ENCODE results near the gene PBX1. TPM values are rescaled to one million over a fixed set of nuclear protein-coding genes. Genes with fewer than 3 reads are reported as not detected.

The PBX1 gene
- total and polyA plus RNA-seq, 2 experiments from 2014 or later: 40.0 to 104 TPM

DNA sequence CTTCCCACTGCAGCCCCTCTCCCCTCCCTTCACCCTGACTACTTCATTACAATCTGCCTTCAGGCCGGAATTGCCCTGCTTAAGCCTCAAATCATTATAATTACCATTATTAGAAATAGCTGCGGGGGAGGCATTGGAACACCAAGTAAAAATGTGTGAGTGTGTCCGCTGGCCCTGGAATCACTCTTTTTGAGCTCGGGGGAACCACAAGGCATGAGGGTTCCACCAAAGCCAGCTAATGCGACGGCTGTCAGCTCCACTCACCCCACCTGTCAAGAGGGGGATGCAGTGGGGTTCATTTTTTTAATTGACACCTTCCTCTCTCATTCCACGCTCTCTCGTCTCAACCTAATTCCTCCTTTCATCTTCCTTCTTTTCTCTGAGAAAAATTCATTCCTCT lies 177.2 kb downstream of the PBX1 start (continued):
- TF ChIP-seq, protein P1, sequence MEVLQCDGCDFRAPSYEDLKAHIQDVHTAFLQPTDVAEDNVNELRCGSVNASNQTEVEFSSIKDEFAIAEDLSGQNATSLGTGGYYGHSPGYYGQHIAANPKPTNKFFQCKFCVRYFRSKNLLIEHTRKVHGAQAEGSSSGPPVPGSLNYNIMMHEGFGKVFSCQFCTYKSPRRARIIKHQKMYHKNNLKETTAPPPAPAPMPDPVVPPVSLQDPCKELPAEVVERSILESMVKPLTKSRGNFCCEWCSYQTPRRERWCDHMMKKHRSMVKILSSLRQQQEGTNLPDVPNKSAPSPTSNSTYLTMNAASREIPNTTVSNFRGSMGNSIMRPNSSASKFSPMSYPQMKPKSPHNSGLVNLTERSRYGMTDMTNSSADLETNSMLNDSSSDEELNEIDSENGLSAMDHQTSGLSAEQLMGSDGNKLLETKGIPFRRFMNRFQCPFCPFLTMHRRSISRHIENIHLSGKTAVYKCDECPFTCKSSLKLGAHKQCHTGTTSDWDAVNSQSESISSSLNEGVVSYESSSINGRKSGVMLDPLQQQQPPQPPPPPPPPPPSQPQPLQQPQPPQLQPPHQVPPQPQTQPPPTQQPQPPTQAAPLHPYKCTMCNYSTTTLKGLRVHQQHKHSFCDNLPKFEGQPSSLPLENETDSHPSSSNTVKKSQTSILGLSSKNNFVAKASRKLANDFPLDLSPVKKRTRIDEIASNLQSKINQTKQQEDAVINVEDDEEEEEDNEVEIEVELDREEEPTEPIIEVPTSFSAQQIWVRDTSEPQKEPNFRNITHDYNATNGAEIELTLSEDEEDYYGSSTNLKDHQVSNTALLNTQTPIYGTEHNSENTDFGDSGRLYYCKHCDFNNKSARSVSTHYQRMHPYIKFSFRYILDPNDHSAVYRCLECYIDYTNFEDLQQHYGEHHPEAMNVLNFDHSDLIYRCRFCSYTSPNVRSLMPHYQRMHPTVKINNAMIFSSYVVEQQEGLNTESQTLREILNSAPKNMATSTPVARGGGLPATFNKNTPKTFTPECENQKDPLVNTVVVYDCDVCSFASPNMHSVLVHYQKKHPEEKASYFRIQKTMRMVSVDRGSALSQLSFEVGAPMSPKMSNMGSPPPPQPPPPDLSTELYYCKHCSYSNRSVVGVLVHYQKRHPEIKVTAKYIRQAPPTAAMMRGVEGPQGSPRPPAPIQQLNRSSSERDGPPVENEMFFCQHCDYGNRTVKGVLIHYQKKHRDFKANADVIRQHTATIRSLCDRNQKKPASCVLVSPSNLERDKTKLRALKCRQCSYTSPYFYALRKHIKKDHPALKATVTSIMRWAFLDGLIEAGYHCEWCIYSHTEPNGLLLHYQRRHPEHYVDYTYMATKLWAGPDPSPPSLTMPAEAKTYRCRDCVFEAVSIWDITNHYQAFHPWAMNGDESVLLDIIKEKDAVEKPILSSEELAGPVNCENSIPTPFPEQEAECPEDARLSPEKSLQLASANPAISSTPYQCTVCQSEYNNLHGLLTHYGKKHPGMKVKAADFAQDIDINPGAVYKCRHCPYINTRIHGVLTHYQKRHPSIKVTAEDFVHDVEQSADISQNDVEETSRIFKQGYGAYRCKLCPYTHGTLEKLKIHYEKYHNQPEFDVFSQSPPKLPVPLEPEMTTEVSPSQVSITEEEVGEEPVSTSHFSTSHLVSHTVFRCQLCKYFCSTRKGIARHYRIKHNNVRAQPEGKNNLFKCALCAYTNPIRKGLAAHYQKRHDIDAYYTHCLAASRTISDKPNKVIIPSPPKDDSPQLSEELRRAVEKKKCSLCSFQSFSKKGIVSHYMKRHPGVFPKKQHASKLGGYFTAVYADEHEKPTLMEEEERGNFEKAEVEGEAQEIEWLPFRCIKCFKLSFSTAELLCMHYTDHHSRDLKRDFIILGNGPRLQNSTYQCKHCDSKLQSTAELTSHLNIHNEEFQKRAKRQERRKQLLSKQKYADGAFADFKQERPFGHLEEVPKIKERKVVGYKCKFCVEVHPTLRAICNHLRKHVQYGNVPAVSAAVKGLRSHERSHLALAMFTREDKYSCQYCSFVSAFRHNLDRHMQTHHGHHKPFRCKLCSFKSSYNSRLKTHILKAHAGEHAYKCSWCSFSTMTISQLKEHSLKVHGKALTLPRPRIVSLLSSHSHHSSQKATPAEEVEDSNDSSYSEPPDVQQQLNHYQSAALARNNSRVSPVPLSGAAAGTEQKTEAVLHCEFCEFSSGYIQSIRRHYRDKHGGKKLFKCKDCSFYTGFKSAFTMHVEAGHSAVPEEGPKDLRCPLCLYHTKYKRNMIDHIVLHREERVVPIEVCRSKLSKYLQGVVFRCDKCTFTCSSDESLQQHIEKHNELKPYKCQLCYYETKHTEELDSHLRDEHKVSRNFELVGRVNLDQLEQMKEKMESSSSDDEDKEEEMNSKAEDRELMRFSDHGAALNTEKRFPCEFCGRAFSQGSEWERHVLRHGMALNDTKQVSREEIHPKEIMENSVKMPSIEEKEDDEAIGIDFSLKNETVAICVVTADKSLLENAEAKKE (CRISPR knock-in tag; IDR thresholded peaks at IDR 0.05): no peak
- TF ChIP-seq, protein P2, sequence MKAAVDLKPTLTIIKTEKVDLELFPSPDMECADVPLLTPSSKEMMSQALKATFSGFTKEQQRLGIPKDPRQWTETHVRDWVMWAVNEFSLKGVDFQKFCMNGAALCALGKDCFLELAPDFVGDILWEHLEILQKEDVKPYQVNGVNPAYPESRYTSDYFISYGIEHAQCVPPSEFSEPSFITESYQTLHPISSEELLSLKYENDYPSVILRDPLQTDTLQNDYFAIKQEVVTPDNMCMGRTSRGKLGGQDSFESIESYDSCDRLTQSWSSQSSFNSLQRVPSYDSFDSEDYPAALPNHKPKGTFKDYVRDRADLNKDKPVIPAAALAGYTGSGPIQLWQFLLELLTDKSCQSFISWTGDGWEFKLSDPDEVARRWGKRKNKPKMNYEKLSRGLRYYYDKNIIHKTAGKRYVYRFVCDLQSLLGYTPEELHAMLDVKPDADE (IDR thresholded peaks at IDR 0.05): no peak
- TF ChIP-seq ZNF331 (CRISPR knock-in tag; IDR thresholded peaks at IDR 0.05; ENCODE audit: low read depth) (no peak), ZNF114 (CRISPR knock-in tag; IDR thresholded peaks at IDR 0.05) (no peak)

DNA sequence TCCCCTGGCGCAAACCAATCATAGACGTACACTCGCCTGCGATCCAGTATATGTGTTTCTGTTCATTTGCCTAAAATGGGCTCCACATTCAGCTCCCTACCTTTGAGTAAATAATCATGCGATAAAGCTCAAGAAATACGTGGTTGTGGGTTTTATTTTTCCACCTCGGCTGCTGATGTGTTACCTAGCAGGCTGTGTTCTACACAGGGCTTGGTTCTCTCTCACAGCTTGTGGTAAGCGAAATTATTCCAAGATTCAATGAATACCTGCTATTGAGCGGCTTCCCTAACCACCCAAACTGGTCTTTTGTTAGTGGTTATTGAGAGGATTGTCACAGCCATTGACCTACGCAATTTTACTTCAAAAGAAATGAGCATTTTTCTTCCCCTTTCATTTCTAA lies 180.2 kb downstream of the PBX1 start:
- no peak overlapping the region for H3K4me3 Mint-ChIP-seq
- peak overlapping the region; percentile 3; the same call in 1 of the 2 replicates for H3K27ac Mint-ChIP-seq
- Histone ChIP-seq H3K4me2 (no peak overlapping the region; the same call in 1 of the 2 replicates), H3F3A (replicated peaks; ENCODE audit: low read depth) (no peaks in the 10 kb centered on the region), H3K27ac (ENCODE audit: low read depth) (no peak overlapping the region), H3K4me1 (ENCODE audit: insufficient read depth) (peaks cover 32% of the 10 kb centered on the region), H3K79me2 (replicated peaks; ENCODE audit: insufficient read depth) (peaks cover 95% of the 10 kb centered on the region), H4K20me1 (replicated peaks; ENCODE audit: insufficient read depth) (peaks cover 17% of the 10 kb centered on the region), H3K9me2 (ENCODE audit: insufficient read depth) (no peaks in the 10 kb centered on the region), H2AFZ (no peak overlapping the region), H3K36me3 (ENCODE audit: insufficient read depth) (no peaks in the 10 kb centered on the region), H3K27me3 (ENCODE audit: insufficient read depth) (no peaks in the 10 kb centered on the region), H3K4me3 (no peak overlapping the region)
- H3K36me3 Mint-ChIP-seq (ENCODE audit: low read depth): no peaks in the 10 kb centered on the region
- H3K9me3 Mint-ChIP-seq: no peaks in the 10 kb centered on the region
- H3K4me1 Mint-ChIP-seq: peaks cover 38% of the 10 kb centered on the region
- ATAC-seq: peak; percentile 28; the same call in 1 of the 3 replicates
- no peak for TF ChIP-seq JUNB (IDR thresholded peaks at IDR 0.05; ENCODE audit: unreplicated experiment)
- TF ChIP-seq EZH2 (IDR thresholded peaks at IDR 0.05; ENCODE audit: low read depth, unreplicated experiment): no peak
- no peak for TF ChIP-seq EZH2phosphoT487 (IDR thresholded peaks at IDR 0.05; ENCODE audit: unreplicated experiment)
- no peak for TF ChIP-seq POLR2AphosphoS5 (IDR thresholded peaks at IDR 0.05; ENCODE audit: low read depth)
- no peak for DNase-seq (ENCODE audit: low spot score)
- H3K27me3 Mint-ChIP-seq (ENCODE audit: insufficient read depth, low read depth, poor library complexity): peaks cover 3% of the 10 kb centered on the region

All from GM23338 (cell line).